ENCODE measurements around the gene C1orf159. TPM values are rescaled to one million over a fixed set of nuclear protein-coding genes. Genes with fewer than 3 reads are reported as not detected.

C1orf159 gene
- total and polyA plus RNA-seq, 2 of the 8 experiments (the other 6 are each of a cell fraction or from before 2014, with no cell fraction given), result 10.0 to 10.9 TPM

DNA sequence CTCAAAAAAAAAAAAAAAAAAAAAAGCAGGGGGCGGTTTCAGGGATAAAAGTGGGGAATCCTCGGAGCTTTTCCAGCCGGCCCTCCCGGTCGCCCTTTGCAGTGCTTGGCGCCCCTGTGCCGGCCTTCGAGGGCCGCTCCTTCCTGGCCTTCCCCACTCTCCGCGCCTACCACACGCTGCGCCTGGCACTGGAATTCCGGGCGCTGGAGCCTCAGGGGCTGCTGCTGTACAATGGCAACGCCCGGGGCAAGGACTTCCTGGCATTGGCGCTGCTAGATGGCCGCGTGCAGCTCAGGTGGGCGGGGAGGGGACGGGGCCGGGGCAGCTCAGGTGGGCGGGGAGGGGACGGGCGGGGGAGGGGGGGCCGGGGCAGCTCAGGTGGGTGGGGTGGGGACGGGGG lies 67.1 kb downstream of the C1orf159 start (continued):
- no peak for TF ChIP-seq EGR1 (IDR thresholded peaks at IDR 0.05; ENCODE audit: borderline replicate concordance, low read depth, low read length)
- no peak for TF ChIP-seq TEAD4 (IDR thresholded peaks at IDR 0.05; ENCODE audit: low read depth, low read length)
- no peak for TF ChIP-seq SP1 (IDR thresholded peaks at IDR 0.05; ENCODE audit: low read depth, low read length)
- TF ChIP-seq, protein P1, sequence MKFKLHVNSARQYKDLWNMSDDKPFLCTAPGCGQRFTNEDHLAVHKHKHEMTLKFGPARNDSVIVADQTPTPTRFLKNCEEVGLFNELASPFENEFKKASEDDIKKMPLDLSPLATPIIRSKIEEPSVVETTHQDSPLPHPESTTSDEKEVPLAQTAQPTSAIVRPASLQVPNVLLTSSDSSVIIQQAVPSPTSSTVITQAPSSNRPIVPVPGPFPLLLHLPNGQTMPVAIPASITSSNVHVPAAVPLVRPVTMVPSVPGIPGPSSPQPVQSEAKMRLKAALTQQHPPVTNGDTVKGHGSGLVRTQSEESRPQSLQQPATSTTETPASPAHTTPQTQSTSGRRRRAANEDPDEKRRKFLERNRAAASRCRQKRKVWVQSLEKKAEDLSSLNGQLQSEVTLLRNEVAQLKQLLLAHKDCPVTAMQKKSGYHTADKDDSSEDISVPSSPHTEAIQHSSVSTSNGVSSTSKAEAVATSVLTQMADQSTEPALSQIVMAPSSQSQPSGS (IDR thresholded peaks at IDR 0.05; ENCODE audit: low read length), result no peak

Data from H1 (cell line).